DND-41 (cell line): ENCODE measurements around the gene FGF14.

ENCODE experiments used
- CTCF ChIP-seq: IDR thresholded peaks from 2 replicates; pipeline ENCODE4 v1.5.1; 2012; ENCODE audit warnings: borderline replicate concordance, low read length, moderate library complexity, mild to moderate bottlenecking; ENCODE audit not compliant: poor library complexity, severe bottlenecking; ENCODE audit errors: extremely low read depth
- EZH2 ChIP-seq: IDR thresholded peaks from 3 replicates; pipeline ENCODE4 v1.6.1; 2012; ENCODE audit warnings: borderline replicate concordance, low read depth, mild to moderate bottlenecking, moderate library complexity, low read length, inconsistent platforms; ENCODE audit not compliant: severe bottlenecking

DNA sequence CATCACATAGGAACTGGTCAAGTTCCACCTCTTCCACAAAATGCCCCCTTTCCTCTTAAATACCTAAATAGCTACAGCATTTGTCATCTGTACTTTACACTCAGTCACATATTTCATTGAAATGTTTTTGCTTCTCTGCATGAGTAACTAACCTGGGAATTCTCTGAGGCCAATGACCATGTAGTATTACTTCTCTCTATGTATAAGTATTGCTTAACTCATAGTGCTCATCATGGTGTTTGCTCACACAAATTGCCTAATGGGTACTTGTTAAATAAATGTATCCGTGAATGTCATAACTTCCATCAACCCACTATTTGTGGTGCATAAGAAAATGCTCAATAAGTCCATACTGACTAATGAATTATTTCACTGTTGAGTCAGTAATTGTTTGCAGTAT, 115.5 kb downstream of the FGF14 start:
- TF ChIP-seq CTCF (no peak), EZH2 (no peak)
